BE2C (cell line): ENCODE data around the gene GAMT. TPM values are rescaled to one million over a fixed set of nuclear protein-coding genes. Genes with fewer than 3 reads are reported as not detected.
A peak's percentile ranks its signal among the peaks of the same experiment; 100 is the strongest.

ENCODE experiments used
- DNase-seq: peaks from one replicate; pipeline ENCODE4 v3.0.0-alpha.2; 2020
- H3K27me3 ChIP-seq: fragments of 250-450 bp; sonication (Bioruptor Pico); 2 replicates; pipeline ENCODE4 v1.5.1; 2020; ENCODE audit warnings: mild to moderate bottlenecking
- H3K36me3 ChIP-seq: fragments of 250-450 bp; sonication (Bioruptor Pico); 2 replicates; pipeline ENCODE4 v1.5.1; 2020; ENCODE audit warnings: mild to moderate bottlenecking
- H3K4me1 ChIP-seq: fragments of 250-450 bp; sonication (Bioruptor Pico); 2 replicates; pipeline ENCODE4 v1.5.1; 2020
- H3K4me3 ChIP-seq: 2 replicates; pipeline ENCODE4 v1.5.1; 2011; ENCODE audit warnings: low read depth, low read length
- H3K9me3 ChIP-seq: fragments of 250-450 bp; sonication (Bioruptor Pico); 2 replicates; pipeline ENCODE4 v1.5.1; 2020
- polyA plus RNA-seq: library from polyadenylated mRNA; unstranded; fragments of >200 nt; gene quantifications from one replicate; pipeline ENCODE4 v1.2.1, GENCODE V29; 2012; ENCODE audit warnings: low read depth, missing spikeins; ENCODE audit not compliant: insufficient read length, insufficient read depth
- TF ChIP-seq, protein P1 (sequence below): IDR thresholded peaks from 2 replicates; pipeline ENCODE4 v1.5.1; 2012; ENCODE audit warnings: mild to moderate bottlenecking, low read depth, low read length

The GAMT gene
- polyA plus RNA-seq, result 17.9 TPM

DNA sequence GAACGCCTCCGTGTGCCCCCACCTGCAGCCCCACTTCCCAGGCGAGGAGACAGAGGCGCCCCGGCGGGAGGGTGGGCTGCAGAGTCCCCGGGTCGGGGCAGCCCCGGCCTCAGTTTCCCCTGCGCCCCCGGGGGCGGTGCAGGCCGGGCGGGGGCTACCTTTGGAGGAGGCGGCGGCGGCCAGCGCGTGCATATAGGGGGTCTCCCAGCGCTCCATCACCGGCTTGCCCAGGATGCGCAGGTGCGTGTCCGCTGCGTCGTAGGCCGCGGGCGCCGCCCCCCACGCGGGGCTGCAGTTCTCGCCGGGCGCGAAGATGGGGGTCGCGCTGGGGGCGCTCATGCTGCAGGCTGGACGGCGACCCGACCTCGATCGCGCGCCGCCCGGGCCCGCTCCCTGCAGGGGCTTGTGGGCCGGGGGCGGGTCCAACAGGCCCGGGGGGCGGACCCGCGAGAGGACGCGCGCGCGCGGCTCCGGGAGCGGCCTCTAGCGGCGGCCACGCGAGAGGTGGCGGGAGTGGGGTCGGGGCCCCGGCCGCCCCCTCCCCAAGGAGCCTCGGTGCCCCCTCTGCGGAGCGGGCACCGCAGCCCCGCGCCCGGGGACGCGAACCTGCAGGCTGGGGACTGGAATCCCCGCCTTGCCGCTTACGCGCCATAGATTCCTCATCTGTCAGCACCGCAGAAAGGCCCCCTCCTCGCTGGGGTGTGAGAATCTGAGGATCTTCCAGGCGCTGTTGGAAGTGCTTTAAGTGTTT, at the start of gene GAMT:
Gene GAMT (minus strand): TSS at position 405 of the 751 bp plus-strand sequence. CDS start 66 bp downstream, at position 339.
- Histone ChIP-seq H3K27me3 (no peaks in the 10 kb centered on the region), H3K9me3 (no peaks in the 10 kb centered on the region), H3K4me3 (peak within 1 kb of the TSS; percentile 51), H3K4me1 (no peaks in the 10 kb centered on the region), H3K36me3 (no peaks in the 10 kb centered on the region)
- peak; percentile 71 for DNase-seq
- TF ChIP-seq, protein P1, sequence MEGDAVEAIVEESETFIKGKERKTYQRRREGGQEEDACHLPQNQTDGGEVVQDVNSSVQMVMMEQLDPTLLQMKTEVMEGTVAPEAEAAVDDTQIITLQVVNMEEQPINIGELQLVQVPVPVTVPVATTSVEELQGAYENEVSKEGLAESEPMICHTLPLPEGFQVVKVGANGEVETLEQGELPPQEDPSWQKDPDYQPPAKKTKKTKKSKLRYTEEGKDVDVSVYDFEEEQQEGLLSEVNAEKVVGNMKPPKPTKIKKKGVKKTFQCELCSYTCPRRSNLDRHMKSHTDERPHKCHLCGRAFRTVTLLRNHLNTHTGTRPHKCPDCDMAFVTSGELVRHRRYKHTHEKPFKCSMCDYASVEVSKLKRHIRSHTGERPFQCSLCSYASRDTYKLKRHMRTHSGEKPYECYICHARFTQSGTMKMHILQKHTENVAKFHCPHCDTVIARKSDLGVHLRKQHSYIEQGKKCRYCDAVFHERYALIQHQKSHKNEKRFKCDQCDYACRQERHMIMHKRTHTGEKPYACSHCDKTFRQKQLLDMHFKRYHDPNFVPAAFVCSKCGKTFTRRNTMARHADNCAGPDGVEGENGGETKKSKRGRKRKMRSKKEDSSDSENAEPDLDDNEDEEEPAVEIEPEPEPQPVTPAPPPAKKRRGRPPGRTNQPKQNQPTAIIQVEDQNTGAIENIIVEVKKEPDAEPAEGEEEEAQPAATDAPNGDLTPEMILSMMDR, result peak; percentile 26; the same call in 1 of the 2 replicates

GRCh38 chr19:1449467-1450442, 48.4 kb upstream of the GAMT start, which contains the start of gene APC2:
APC2 (plus strand) TSS chr19:1450121; CDS start chr19:1453002, 2,881 bp downstream.
- H3K4me3 ChIP-seq, result peak within 1 kb of the TSS; percentile 68
- no peaks in the 10 kb centered on the region for H3K9me3 ChIP-seq
- peaks cover 6% of the 10 kb centered on the region; the same call in 1 of the 2 replicates for H3K27me3 ChIP-seq
- H3K4me1 ChIP-seq, result peaks cover 21% of the 10 kb centered on the region
- DNase-seq, result peak; percentile 95
- H3K36me3 ChIP-seq, result no peaks in the 10 kb centered on the region
- TF ChIP-seq, protein P1, result no peak

DNA sequence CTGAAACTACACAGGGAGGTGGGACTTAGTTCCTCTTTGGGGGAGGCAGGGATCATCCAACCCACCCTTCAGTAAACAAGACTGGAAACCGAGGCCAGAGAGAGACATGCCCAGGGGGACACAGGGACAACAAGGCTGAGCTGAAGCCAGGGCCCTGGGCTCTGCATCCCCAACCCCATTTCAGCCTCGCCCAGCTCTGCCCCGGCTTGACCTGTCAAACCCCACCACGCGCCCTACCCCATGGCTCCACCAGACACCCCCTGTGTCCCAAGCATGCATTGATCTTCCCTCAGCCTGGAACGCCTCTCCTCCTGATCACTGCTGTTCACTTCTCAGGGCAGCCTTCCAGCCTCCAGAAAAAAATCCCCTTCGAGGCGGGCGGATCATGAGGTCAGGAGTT, 46.6 kb upstream of the GAMT start:
- no peak for DNase-seq
- Histone ChIP-seq H3K27me3 (peaks cover 6% of the 10 kb centered on the region; the same call in 1 of the 2 replicates), H3K9me3 (no peaks in the 10 kb centered on the region), H3K4me1 (peaks cover 13% of the 10 kb centered on the region), H3K4me3 (no peak overlapping the region), H3K36me3 (no peaks in the 10 kb centered on the region; the same call in 1 of the 2 replicates)
- TF ChIP-seq, protein P1, result no peak

- Histone ChIP-seq H3K9me3 (no peaks in the 10 kb centered on the region), H3K4me3 (peak overlapping the region; percentile 51), H3K4me1 (peaks cover 9% of the 10 kb centered on the region), H3K36me3 (peaks cover 2% of the 10 kb centered on the region), H3K27me3 (peaks cover 6% of the 10 kb centered on the region; the same call in 1 of the 2 replicates)
- no peak for DNase-seq
- TF ChIP-seq, protein P1, result no peak
Measured at GRCh38 chr19:1447504-1447903, 46.2 kb upstream of the GAMT start.

GRCh38 chr19:1446713-1447481, 45.6 kb upstream of the GAMT start:
- DNase-seq, result peak; percentile 66
- Histone ChIP-seq H3K27me3 (peaks cover 6% of the 10 kb centered on the region; the same call in 1 of the 2 replicates), H3K4me3 (peak overlapping the region; percentile 51)

More at GRCh38 chr19:1446713-1447481, 45.6 kb upstream of the GAMT start:
- Histone ChIP-seq H3K4me1 (peaks cover 6% of the 10 kb centered on the region), H3K36me3 (peaks cover 8% of the 10 kb centered on the region), H3K9me3 (no peaks in the 10 kb centered on the region)
- TF ChIP-seq, protein P1, result no peak
